GM12872 (cell line): ENCODE results near the gene CPA4.

Source experiments
- CTCF ChIP-seq: IDR thresholded peaks from 3 replicates; pipeline ENCODE4 v1.5.1; 2011; ENCODE audit warnings: low read depth, mild to moderate bottlenecking, low read length, moderate library complexity; ENCODE audit not compliant: insufficient read depth

CPA4 gene

DNA sequence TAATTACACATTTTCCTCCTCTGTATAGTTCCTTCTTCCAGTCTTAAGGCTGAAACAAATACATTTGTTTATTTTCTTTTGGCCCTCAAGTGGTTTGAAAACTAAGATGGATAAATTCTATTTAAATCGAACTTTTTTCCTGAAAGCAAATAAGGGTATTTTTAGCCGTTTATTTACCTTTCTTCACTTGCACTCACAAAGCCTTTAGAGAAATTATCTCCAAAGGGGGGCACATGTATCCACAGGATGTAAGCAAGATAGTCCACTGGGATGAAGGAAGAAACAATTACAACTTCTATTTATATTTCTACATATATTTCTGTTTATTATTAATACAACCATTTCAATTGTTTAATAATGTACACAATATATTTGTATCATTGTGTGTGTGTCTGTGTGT, 10.2 kb downstream of the CPA4 start:
- TF ChIP-seq CTCF = no peak

GRCh38 chr7:130303551-130303950, 10.6 kb downstream of the CPA4 start:
- no peak for TF ChIP-seq CTCF

GRCh38 chr7:130303982-130304381, 11.0 kb downstream of the CPA4 start:
- TF ChIP-seq CTCF = no peak

DNA sequence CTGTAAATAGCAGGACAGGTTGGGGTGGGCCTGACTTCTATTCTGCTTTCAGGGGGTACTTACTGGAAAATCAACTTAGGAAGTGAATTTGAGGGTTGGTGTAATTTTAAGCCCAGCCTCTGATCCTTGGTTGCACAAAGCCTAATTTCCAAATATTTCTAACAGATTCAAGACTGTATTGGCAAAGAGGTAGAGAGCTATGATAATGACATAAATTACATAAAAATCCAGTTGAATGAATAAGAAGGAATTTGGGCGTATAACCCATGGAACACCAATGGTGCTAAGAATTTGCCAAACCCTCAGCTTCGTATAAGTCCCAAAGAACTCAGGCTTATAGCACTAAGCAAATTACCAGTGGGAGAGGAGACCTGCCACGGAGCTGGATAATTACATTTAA, 11.9 kb downstream of the CPA4 start:
- TF ChIP-seq CTCF = no peak

GRCh38 chr7:130305433-130306042, 12.6 kb downstream of the CPA4 start:
- TF ChIP-seq CTCF = no peak

DNA sequence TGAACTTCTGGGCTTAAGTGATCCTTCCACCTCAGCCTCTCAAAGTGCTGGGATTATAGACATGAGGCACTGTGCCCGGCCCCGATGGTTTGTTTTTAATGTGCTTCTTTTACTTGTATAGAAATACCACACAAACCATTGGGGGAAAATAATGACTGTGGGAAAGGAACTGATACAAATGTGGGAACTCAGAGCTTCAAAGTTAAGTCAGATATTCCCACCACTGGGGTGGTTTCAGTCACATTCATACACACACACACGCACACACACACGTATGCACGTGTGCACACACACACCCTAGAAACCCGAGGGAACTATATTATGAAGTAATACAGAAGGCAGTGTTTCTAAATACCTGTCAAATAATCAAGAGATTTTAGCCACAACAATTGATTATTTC, 17.0 kb downstream of the CPA4 start:
- no peak for TF ChIP-seq CTCF

DNA sequence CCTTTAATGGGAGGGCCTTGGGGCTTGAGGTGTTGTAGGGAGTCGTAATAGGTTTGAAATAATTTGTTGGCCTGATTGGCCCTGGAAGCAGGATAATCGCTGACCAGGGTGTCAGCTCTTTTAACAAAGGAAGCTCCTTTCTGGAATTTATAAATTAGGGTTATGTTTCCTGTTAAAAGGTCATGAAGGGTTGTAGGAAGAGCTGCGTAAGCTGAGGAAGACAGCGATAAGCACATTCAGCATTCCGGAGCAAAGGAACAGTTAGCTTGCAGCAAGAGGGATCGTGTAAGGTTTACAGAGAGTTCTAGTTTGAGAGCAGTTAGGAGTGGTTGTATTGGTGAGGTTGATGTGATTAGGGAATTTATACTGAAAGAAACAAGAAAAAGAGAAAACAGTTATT, 21.3 kb downstream of the CPA4 start:
- no peak for TF ChIP-seq CTCF
